GM18868 (cell line): ENCODE data around the gene LMX1B.

Source experiments
- ATAC-seq: cut with Tn5 transposase; IDR thresholded peaks from one replicate; pipeline ENCODE4 v1.9.1; 2021; ENCODE audit warnings: mild to moderate bottlenecking, moderate library complexity; ENCODE audit not compliant: unreplicated experiment

LMX1B gene

GRCh38 chr9:126604059-126605055, 9.4 kb upstream of the LMX1B start:
- ATAC-seq = no peak

GRCh38 chr9:126605792-126606482, 7.8 kb upstream of the LMX1B start:
- no peak for ATAC-seq

GRCh38 chr9:126606483-126606870, 7.3 kb upstream of the LMX1B start:
- ATAC-seq = no peak

GRCh38 chr9:126607086-126607485, 6.6 kb upstream of the LMX1B start:
- ATAC-seq = no peak

GRCh38 chr9:126607731-126608130, 6.0 kb upstream of the LMX1B start:
- ATAC-seq = no peak

- no peak for ATAC-seq
Observed at GRCh38 chr9:126608551-126608950, 5.2 kb upstream of the LMX1B start.

GRCh38 chr9:126609191-126609590, 4.5 kb upstream of the LMX1B start:
- ATAC-seq = no peak

- no peak for ATAC-seq
Observed at GRCh38 chr9:126609711-126610388, 3.9 kb upstream of the LMX1B start.

- ATAC-seq = no peak
Observed at GRCh38 chr9:126611193-126611591, 2.5 kb upstream of the LMX1B start.

GRCh38 chr9:126611592-126612325, 2.0 kb upstream of the LMX1B start:
- ATAC-seq = no peak

GRCh38 chr9:126612326-126612812, 1.4 kb upstream of the LMX1B start:
- no peak for ATAC-seq

GRCh38 chr9:126612813-126613641, 701 bp upstream of the LMX1B start:
- no peak for ATAC-seq

GRCh38 chr9:126614088-126614454, 343 bp downstream of the LMX1B start:
- no peak for ATAC-seq

GRCh38 chr9:126614455-126615244, 922 bp downstream of the LMX1B start:
- no peak for ATAC-seq

GRCh38 chr9:126615245-126615790, 1.6 kb downstream of the LMX1B start:
- ATAC-seq = no peak

- no peak for ATAC-seq
Observed at GRCh38 chr9:126615791-126616447, 2.2 kb downstream of the LMX1B start.

GRCh38 chr9:126616521-126616976, 2.8 kb downstream of the LMX1B start:
- ATAC-seq = no peak
